ENCODE results near the gene RPL6. TPM values are rescaled to one million over a fixed set of nuclear protein-coding genes. Genes with fewer than 3 reads are reported as not detected.

RPL6 gene
- total RNA-seq, 1 experiment from 2014 or later, result 2,095 TPM

DNA sequence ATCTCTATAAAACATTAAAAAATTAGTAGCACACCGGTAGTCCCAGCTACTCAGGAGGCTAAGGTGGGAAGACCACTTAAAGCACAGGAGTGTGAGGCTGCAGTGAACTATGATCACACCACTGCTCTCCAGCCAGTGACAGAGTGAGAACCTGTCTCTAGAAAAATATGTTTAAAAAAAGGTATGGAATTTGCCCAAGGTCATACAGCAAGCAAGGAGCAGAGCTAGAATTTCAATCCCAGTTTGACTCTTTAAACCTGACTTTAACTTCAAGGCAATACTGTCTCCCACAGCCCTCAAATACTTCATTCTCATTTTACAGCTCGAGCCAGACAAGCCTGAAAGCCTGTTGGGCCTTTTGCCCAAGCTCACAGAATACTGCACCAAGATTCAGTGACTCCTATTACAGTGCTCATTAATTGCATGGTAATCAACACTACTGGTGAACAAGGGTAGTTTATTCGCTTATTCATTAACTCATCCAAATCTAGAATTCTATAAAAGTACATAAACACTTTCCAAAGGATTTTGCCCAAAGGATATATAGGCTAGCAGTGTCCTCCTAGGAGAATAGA is 35.2 kb downstream of the RPL6 start:
- H3K4me1 Mint-ChIP-seq (ENCODE audit: insufficient read depth, unreplicated experiment), result no peaks in the 10 kb centered on the region
- TF ChIP-seq, protein P1, sequence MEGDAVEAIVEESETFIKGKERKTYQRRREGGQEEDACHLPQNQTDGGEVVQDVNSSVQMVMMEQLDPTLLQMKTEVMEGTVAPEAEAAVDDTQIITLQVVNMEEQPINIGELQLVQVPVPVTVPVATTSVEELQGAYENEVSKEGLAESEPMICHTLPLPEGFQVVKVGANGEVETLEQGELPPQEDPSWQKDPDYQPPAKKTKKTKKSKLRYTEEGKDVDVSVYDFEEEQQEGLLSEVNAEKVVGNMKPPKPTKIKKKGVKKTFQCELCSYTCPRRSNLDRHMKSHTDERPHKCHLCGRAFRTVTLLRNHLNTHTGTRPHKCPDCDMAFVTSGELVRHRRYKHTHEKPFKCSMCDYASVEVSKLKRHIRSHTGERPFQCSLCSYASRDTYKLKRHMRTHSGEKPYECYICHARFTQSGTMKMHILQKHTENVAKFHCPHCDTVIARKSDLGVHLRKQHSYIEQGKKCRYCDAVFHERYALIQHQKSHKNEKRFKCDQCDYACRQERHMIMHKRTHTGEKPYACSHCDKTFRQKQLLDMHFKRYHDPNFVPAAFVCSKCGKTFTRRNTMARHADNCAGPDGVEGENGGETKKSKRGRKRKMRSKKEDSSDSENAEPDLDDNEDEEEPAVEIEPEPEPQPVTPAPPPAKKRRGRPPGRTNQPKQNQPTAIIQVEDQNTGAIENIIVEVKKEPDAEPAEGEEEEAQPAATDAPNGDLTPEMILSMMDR (IDR thresholded peaks at IDR 0.05; ENCODE audit: unreplicated experiment), result no peak
- POLR2A ChIA-PET, result no interaction called here
- intact Hi-C loops (cut with micrococcal nuclease), result no loop called here
- no peaks in the 10 kb centered on the region for H3K9me3 Mint-ChIP-seq (ENCODE audit: unreplicated experiment)
- H3K27ac Mint-ChIP-seq (ENCODE audit: low read depth, unreplicated experiment), result no peak overlapping the region
- no TSS peak for BruUV-seq (replicated peaks)
- H3K4me3 Mint-ChIP-seq (ENCODE audit: unreplicated experiment), result no peak overlapping the region
- CTCF ChIA-PET, result interaction anchor here (0.6 to 1.6 kb wide), 3 partner anchors 37 to 175 kb away, joined by 3 read pairs; no protein-coding TSS in a partner anchor
- no peaks in the 10 kb centered on the region for H3K36me3 Mint-ChIP-seq (ENCODE audit: insufficient read depth, unreplicated experiment)
- no peak for DNase-seq (ENCODE audit: unreplicated experiment)
- H3K27me3 Mint-ChIP-seq (ENCODE audit: insufficient read depth, unreplicated experiment), result no peaks in the 10 kb centered on the region

GRCh38 chr12:112370868-112371510 is 38.4 kb downstream of the RPL6 start:
- BruUV-seq (replicated peaks), result no TSS peak
- POLR2A ChIA-PET, result interaction anchor here (1.0 kb wide), 1 partner anchor 9 kb away, joined by 3 read pairs; no protein-coding TSS in a partner anchor
- Mint-ChIP-seq H3K27me3 (ENCODE audit: insufficient read depth, unreplicated experiment) (no peaks in the 10 kb centered on the region), H3K4me1 (ENCODE audit: insufficient read depth, unreplicated experiment) (no peaks in the 10 kb centered on the region), H3K36me3 (ENCODE audit: insufficient read depth, unreplicated experiment) (no peaks in the 10 kb centered on the region), H3K27ac (ENCODE audit: low read depth, unreplicated experiment) (no peak overlapping the region), H3K9me3 (ENCODE audit: unreplicated experiment) (no peaks in the 10 kb centered on the region), H3K4me3 (ENCODE audit: unreplicated experiment) (no peak overlapping the region)
- intact Hi-C loops (cut with micrococcal nuclease), result no loop called here
- CTCF ChIA-PET, result interaction anchor here (0.5 to 1.4 kb wide), 3 partner anchors 17 to 60 kb away, joined by 3 read pairs; no protein-coding TSS in a partner anchor
- TF ChIP-seq, protein P1 (IDR thresholded peaks at IDR 0.05; ENCODE audit: unreplicated experiment), result no peak
- no peak for DNase-seq (ENCODE audit: unreplicated experiment)

DNA sequence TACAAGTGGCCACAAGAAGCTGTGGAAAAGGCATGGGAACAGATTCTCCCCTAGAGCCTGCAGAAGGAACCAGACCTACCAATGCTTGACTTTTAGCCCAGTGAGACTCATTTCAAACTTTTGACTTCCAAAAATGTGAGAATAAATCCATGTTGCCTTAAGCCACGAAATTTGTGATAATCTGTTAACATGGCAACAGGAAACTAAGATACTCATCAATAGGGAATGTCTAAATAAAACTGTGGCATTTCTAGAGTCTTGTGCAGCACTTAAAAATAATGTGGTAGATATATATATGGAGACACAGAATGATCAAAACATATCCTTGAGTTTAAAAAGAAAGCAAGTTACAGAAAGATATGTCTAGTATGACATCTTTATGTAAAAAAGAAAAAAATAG is 39.2 kb downstream of the RPL6 start:
- no peaks in the 10 kb centered on the region for H3K27me3 Mint-ChIP-seq (ENCODE audit: insufficient read depth, unreplicated experiment)
- TF ChIP-seq, protein P1 (IDR thresholded peaks at IDR 0.05; ENCODE audit: unreplicated experiment), result no peak
- H3K4me1 Mint-ChIP-seq (ENCODE audit: insufficient read depth, unreplicated experiment), result no peaks in the 10 kb centered on the region
- H3K9me3 Mint-ChIP-seq (ENCODE audit: unreplicated experiment), result no peaks in the 10 kb centered on the region
- H3K4me3 Mint-ChIP-seq (ENCODE audit: unreplicated experiment), result no peak overlapping the region
- no peaks in the 10 kb centered on the region for H3K36me3 Mint-ChIP-seq (ENCODE audit: insufficient read depth, unreplicated experiment)
- BruUV-seq (replicated peaks), result no TSS peak
- POLR2A ChIA-PET, result no interaction called here
- DNase-seq (ENCODE audit: unreplicated experiment), result no peak
- no peak overlapping the region for H3K27ac Mint-ChIP-seq (ENCODE audit: low read depth, unreplicated experiment)
- intact Hi-C loops (cut with micrococcal nuclease), result no loop called here
- CTCF ChIA-PET, result no interaction called here

GRCh38 chr12:112368856-112369255 is 40.5 kb downstream of the RPL6 start:
- H3K36me3 Mint-ChIP-seq (ENCODE audit: insufficient read depth, unreplicated experiment), result no peaks in the 10 kb centered on the region
- BruUV-seq (replicated peaks), result no TSS peak
- H3K4me3 Mint-ChIP-seq (ENCODE audit: unreplicated experiment), result no peak overlapping the region
- TF ChIP-seq, protein P1 (IDR thresholded peaks at IDR 0.05; ENCODE audit: unreplicated experiment), result no peak
- intact Hi-C loops (cut with micrococcal nuclease), result no loop called here
- no peaks in the 10 kb centered on the region for H3K9me3 Mint-ChIP-seq (ENCODE audit: unreplicated experiment)
- H3K27ac Mint-ChIP-seq (ENCODE audit: low read depth, unreplicated experiment), result no peak overlapping the region
- H3K4me1 Mint-ChIP-seq (ENCODE audit: insufficient read depth, unreplicated experiment), result no peaks in the 10 kb centered on the region
- ChIA-PET POLR2A (interaction anchor here (0.8 to 1.8 kb wide), 2 partner anchors 15 to 17 kb away, joined by 3 to 5 read pairs; no protein-coding TSS in a partner anchor), CTCF (no interaction called here)
- no peaks in the 10 kb centered on the region for H3K27me3 Mint-ChIP-seq (ENCODE audit: insufficient read depth, unreplicated experiment)
- DNase-seq (ENCODE audit: unreplicated experiment), result no peak

All from MCF 10A (cell line).